ENCODE results near the gene CAPN15. TPM values are rescaled to one million over a fixed set of nuclear protein-coding genes. Genes with fewer than 3 reads are reported as not detected.

The CAPN15 gene
- total RNA-seq, 1 experiment from 2014 or later, result 91.2 TPM

GRCh38 chr16:483341-484075 lies 44.0 kb upstream of the CAPN15 start:
- no peaks in the 10 kb centered on the region for H3K4me1 ChIP-seq (ENCODE audit: insufficient read depth, low read length, poor library complexity, severe bottlenecking)
- no peaks in the 10 kb centered on the region for H3K36me3 ChIP-seq (ENCODE audit: insufficient read depth, low read length, poor library complexity, severe bottlenecking)
- CTCF ChIA-PET, result no interaction called here
- BruUV-seq (replicated peaks), result no TSS peak
- H3K9me3 ChIP-seq (ENCODE audit: low read depth, low read length, poor library complexity, severe bottlenecking), result no peaks in the 10 kb centered on the region
- no peak overlapping the region for H3K27ac ChIP-seq (ENCODE audit: low read depth, low read length, poor library complexity, severe bottlenecking)
- no peaks in the 10 kb centered on the region for H3K27me3 ChIP-seq (replicated peaks; ENCODE audit: insufficient read depth, low read depth, low read length, poor library complexity)
- intact Hi-C loops (cut with micrococcal nuclease; ENCODE audit: unreplicated experiment), result no loop called here
- no peak for DNase-seq (ENCODE audit: low spot score)
- no peak for TF ChIP-seq EZH2 (IDR thresholded peaks at IDR 0.05; ENCODE audit: borderline replicate concordance, low read depth, low read length, poor library complexity, severe bottlenecking)
- TF ChIP-seq CTCF (conservative IDR thresholded peaks at IDR 0.05; ENCODE audit: low read depth, low read length), result no peak
- H3K4me3 ChIP-seq (ENCODE audit: low read depth, low read length, poor library complexity, severe bottlenecking), result no peak overlapping the region
- POLR2A ChIA-PET (ENCODE audit: low non-redundant PET), result no interaction called here

GRCh38 chr16:489606-490005 lies 37.9 kb upstream of the CAPN15 start:
- H3K9me3 ChIP-seq (ENCODE audit: low read depth, low read length, poor library complexity, severe bottlenecking), result no peaks in the 10 kb centered on the region
- DNase-seq (ENCODE audit: low spot score), result no peak
- ChIA-PET CTCF (no interaction called here), POLR2A (ENCODE audit: low non-redundant PET) (no interaction called here)
- peaks cover 10% of the 10 kb centered on the region for H3K36me3 ChIP-seq (ENCODE audit: insufficient read depth, low read length, poor library complexity, severe bottlenecking)
- H3K27me3 ChIP-seq (replicated peaks; ENCODE audit: insufficient read depth, low read depth, low read length, poor library complexity), result no peaks in the 10 kb centered on the region
- H3K4me1 ChIP-seq (ENCODE audit: insufficient read depth, low read length, poor library complexity, severe bottlenecking), result no peaks in the 10 kb centered on the region
- no peak overlapping the region for H3K27ac ChIP-seq (ENCODE audit: low read depth, low read length, poor library complexity, severe bottlenecking)
- H3K4me3 ChIP-seq (ENCODE audit: low read depth, low read length, poor library complexity, severe bottlenecking), result no peak overlapping the region
- intact Hi-C loops (cut with micrococcal nuclease; ENCODE audit: unreplicated experiment), result loop anchor here (5.0 kb wide), 1 partner anchor 87 kb away; the partner anchor contains the start of gene DECR2
- BruUV-seq (replicated peaks), result no TSS peak
- TF ChIP-seq CTCF (conservative IDR thresholded peaks at IDR 0.05; ENCODE audit: low read depth, low read length) (no peak), EZH2 (IDR thresholded peaks at IDR 0.05; ENCODE audit: borderline replicate concordance, low read depth, low read length, poor library complexity, severe bottlenecking) (no peak)

GRCh38 chr16:490768-491167 lies 36.7 kb upstream of the CAPN15 start:
- H3K27ac ChIP-seq (ENCODE audit: low read depth, low read length, poor library complexity, severe bottlenecking), result no peak overlapping the region
- BruUV-seq (replicated peaks), result no TSS peak
- H3K9me3 ChIP-seq (ENCODE audit: low read depth, low read length, poor library complexity, severe bottlenecking), result no peaks in the 10 kb centered on the region
- TF ChIP-seq EZH2 (IDR thresholded peaks at IDR 0.05; ENCODE audit: borderline replicate concordance, low read depth, low read length, poor library complexity, severe bottlenecking), result no peak
- no peak for TF ChIP-seq CTCF (conservative IDR thresholded peaks at IDR 0.05; ENCODE audit: low read depth, low read length)
- H3K27me3 ChIP-seq (replicated peaks; ENCODE audit: insufficient read depth, low read depth, low read length, poor library complexity), result no peaks in the 10 kb centered on the region
- intact Hi-C loops (cut with micrococcal nuclease; ENCODE audit: unreplicated experiment), result no loop called here
- no peak for DNase-seq (ENCODE audit: low spot score)
- H3K4me1 ChIP-seq (ENCODE audit: insufficient read depth, low read length, poor library complexity, severe bottlenecking), result no peaks in the 10 kb centered on the region
- POLR2A ChIA-PET (ENCODE audit: low non-redundant PET), result interaction anchor here (0.6 kb wide), 1 partner anchor 108 kb away, joined by 5 read pairs; no protein-coding TSS in a partner anchor
- H3K4me3 ChIP-seq (ENCODE audit: low read depth, low read length, poor library complexity, severe bottlenecking), result no peak overlapping the region
- H3K36me3 ChIP-seq (ENCODE audit: insufficient read depth, low read length, poor library complexity, severe bottlenecking), result peaks cover 10% of the 10 kb centered on the region
- CTCF ChIA-PET, result interaction anchor here (0.5 kb wide), 1 partner anchor 103 kb away, joined by 11 read pairs; no protein-coding TSS in a partner anchor

All from A673 (cell line).